ENCODE measurements around the gene ADAMTSL1.

ADAMTSL1 gene

DNA sequence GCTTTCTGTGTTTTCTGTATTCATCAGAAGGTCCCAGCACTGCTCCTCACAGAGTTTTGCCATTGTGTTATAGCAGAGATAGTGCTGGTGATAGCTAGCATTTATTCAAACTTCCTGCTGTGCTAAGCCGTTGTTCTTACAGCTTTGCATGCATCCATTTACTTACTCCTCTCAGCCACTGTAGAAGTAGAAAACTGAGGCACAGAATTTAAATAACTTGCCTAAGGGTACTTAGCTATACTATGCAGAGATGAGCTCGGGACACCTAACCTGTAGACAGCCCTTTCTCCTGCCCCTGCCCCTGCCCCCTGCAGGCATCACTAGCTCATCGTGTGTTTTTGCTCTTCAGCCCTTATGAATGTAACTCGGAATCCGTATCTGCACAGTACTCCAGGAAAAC lies 331.4 kb downstream of the ADAMTSL1 start:
- Histone ChIP-seq H2AFZ (ENCODE audit: low read length) (no peak overlapping the region), H3K27me3 (ENCODE audit: insufficient read depth, low read length, poor library complexity, severe bottlenecking) (no peaks in the 10 kb centered on the region), H4K20me1 (ENCODE audit: insufficient read depth, low read length, poor library complexity, severe bottlenecking) (no peaks in the 10 kb centered on the region), H3K4me2 (ENCODE audit: low read depth, low read length, poor library complexity, severe bottlenecking) (no peak overlapping the region), H3F3A (ENCODE audit: low read depth) (no peaks in the 10 kb centered on the region), H3K9me2 (replicated peaks; ENCODE audit: low read depth, low read length) (no peaks in the 10 kb centered on the region), H3K4me3 (ENCODE audit: low read length, poor library complexity, severe bottlenecking) (no peak overlapping the region), H3K4me1 (ENCODE audit: insufficient read depth, low read length, poor library complexity, severe bottlenecking) (no peaks in the 10 kb centered on the region), H3K79me2 (ENCODE audit: insufficient read depth, low read length) (no peaks in the 10 kb centered on the region), H3K36me3 (ENCODE audit: insufficient read depth, low read length) (no peaks in the 10 kb centered on the region), H3K9me3 (ENCODE audit: insufficient read depth, low read depth, low read length) (no peaks in the 10 kb centered on the region), H3K9ac (ENCODE audit: low read depth, low read length, poor library complexity, severe bottlenecking) (no peak overlapping the region)
- TF ChIP-seq, protein P1, sequence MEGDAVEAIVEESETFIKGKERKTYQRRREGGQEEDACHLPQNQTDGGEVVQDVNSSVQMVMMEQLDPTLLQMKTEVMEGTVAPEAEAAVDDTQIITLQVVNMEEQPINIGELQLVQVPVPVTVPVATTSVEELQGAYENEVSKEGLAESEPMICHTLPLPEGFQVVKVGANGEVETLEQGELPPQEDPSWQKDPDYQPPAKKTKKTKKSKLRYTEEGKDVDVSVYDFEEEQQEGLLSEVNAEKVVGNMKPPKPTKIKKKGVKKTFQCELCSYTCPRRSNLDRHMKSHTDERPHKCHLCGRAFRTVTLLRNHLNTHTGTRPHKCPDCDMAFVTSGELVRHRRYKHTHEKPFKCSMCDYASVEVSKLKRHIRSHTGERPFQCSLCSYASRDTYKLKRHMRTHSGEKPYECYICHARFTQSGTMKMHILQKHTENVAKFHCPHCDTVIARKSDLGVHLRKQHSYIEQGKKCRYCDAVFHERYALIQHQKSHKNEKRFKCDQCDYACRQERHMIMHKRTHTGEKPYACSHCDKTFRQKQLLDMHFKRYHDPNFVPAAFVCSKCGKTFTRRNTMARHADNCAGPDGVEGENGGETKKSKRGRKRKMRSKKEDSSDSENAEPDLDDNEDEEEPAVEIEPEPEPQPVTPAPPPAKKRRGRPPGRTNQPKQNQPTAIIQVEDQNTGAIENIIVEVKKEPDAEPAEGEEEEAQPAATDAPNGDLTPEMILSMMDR (conservative IDR thresholded peaks at IDR 0.05; ENCODE audit: low read length), result no peak
- TF ChIP-seq EZH2phosphoT487 (IDR thresholded peaks at IDR 0.05; ENCODE audit: borderline replicate concordance), result no peak

DNA sequence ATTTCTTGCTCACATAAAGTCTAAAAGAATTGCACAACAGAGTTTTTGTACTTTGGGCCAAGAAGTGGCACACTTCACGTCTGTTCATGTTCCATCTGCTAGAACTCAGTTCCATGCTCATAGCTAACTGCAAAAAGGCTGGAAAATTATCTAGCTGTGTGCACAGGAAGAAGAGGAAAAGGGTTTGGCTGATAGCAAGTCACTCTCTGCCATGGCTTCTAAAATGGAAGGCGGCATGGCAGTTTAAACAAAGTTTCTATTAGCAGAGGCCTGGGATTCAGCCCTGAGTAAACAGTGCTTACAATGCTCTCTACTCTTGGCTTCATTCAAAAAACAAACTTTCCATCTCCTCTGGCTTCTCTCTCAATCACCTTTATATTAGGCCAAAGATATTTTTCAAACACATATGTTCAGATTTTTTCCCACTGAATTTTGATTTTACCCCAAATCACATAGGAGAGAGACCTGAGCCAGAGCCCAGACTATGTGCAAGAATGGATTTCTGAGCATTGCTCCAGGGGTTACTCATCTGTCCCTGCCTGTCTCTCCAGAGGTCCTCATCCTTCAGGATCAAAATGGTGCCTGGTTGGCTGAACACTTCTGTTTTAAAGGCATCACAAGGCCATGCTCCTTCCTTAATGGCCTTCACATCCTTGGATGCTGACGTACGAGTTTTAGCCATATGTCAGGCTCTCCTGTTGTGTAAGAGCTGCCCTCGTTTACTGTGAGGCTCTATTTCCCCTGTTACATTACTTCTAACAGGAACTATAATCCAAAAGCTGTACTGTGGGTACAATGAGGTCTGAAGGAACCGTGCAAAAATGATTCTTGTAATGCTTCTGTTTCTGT lies 332.5 kb downstream of the ADAMTSL1 start:
- H3F3A ChIP-seq (ENCODE audit: low read depth), result no peaks in the 10 kb centered on the region
- no peaks in the 10 kb centered on the region for H3K4me1 ChIP-seq (ENCODE audit: insufficient read depth, low read length, poor library complexity, severe bottlenecking)
- H3K79me2 ChIP-seq (ENCODE audit: insufficient read depth, low read length), result no peaks in the 10 kb centered on the region
- no peaks in the 10 kb centered on the region for H3K36me3 ChIP-seq (ENCODE audit: insufficient read depth, low read length)
- no peaks in the 10 kb centered on the region for H3K9me3 ChIP-seq (ENCODE audit: insufficient read depth, low read depth, low read length)
- TF ChIP-seq EZH2phosphoT487 (IDR thresholded peaks at IDR 0.05; ENCODE audit: borderline replicate concordance), result no peak
- TF ChIP-seq, protein P1 (conservative IDR thresholded peaks at IDR 0.05; ENCODE audit: low read length), result no peak
- no peak overlapping the region for H3K4me2 ChIP-seq (ENCODE audit: low read depth, low read length, poor library complexity, severe bottlenecking)
- H3K4me3 ChIP-seq (ENCODE audit: low read length, poor library complexity, severe bottlenecking), result no peak overlapping the region
- H3K9ac ChIP-seq (ENCODE audit: low read depth, low read length, poor library complexity, severe bottlenecking), result no peak overlapping the region
- H2AFZ ChIP-seq (ENCODE audit: low read length), result no peak overlapping the region
- H4K20me1 ChIP-seq (ENCODE audit: insufficient read depth, low read length, poor library complexity, severe bottlenecking), result no peaks in the 10 kb centered on the region
- no peaks in the 10 kb centered on the region for H3K9me2 ChIP-seq (replicated peaks; ENCODE audit: low read depth, low read length)
- H3K27me3 ChIP-seq (ENCODE audit: insufficient read depth, low read length, poor library complexity, severe bottlenecking), result no peaks in the 10 kb centered on the region

DNA sequence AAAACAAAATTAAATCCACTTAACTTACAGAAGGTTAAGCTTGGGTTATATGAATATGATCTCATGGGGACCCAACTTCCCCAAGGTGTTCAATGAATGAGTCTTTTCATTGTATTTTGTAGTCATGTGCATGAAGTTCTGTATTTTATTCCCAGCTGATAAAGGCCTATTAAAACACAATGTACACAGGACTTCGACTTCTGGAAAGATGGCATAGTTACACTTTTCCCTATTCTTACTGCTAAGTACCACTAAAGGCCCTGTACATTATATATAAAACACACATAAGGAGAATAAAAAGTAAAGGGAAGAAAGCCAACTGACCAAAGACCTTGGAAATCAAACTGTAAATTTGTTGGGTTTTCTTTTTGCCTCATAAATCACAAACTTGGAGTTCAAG lies 336.6 kb downstream of the ADAMTSL1 start:
- Histone ChIP-seq H4K20me1 (ENCODE audit: insufficient read depth, low read length, poor library complexity, severe bottlenecking) (no peaks in the 10 kb centered on the region), H3K36me3 (ENCODE audit: insufficient read depth, low read length) (no peaks in the 10 kb centered on the region), H3K4me3 (ENCODE audit: low read length, poor library complexity, severe bottlenecking) (no peak overlapping the region), H3K9me3 (ENCODE audit: insufficient read depth, low read depth, low read length) (no peaks in the 10 kb centered on the region), H3K79me2 (ENCODE audit: insufficient read depth, low read length) (no peaks in the 10 kb centered on the region), H2AFZ (ENCODE audit: low read length) (no peak overlapping the region), H3F3A (ENCODE audit: low read depth) (no peaks in the 10 kb centered on the region), H3K9me2 (replicated peaks; ENCODE audit: low read depth, low read length) (no peaks in the 10 kb centered on the region), H3K27me3 (ENCODE audit: insufficient read depth, low read length, poor library complexity, severe bottlenecking) (no peaks in the 10 kb centered on the region), H3K4me1 (ENCODE audit: insufficient read depth, low read length, poor library complexity, severe bottlenecking) (no peaks in the 10 kb centered on the region), H3K9ac (ENCODE audit: low read depth, low read length, poor library complexity, severe bottlenecking) (no peak overlapping the region), H3K4me2 (ENCODE audit: low read depth, low read length, poor library complexity, severe bottlenecking) (no peak overlapping the region)
- no peak for TF ChIP-seq EZH2phosphoT487 (IDR thresholded peaks at IDR 0.05; ENCODE audit: borderline replicate concordance)
- TF ChIP-seq, protein P1 (conservative IDR thresholded peaks at IDR 0.05; ENCODE audit: low read length), result no peak
